Measurements from ENCODE around the gene ATE1.

ATE1 gene

GRCh38 chr10:121709675-121710073 lies 218.2 kb downstream of the ATE1 start:
- Histone ChIP-seq H2AFZ (ENCODE audit: low read depth, low read length) (no peak overlapping the region), H3K79me2 (ENCODE audit: insufficient read depth, low read length) (no peaks in the 10 kb centered on the region)

GRCh38 chr10:121708728-121709674 lies 218.8 kb downstream of the ATE1 start:
- Histone ChIP-seq H3K4me2 (ENCODE audit: insufficient read depth, low read length) (no peak overlapping the region), H3K79me2 (ENCODE audit: insufficient read depth, low read length) (no peaks in the 10 kb centered on the region), H3K4me1 (ENCODE audit: insufficient read depth, low read length) (no peaks in the 10 kb centered on the region), H3K9me3 (ENCODE audit: insufficient read depth, low read length, severe bottlenecking) (no peaks in the 10 kb centered on the region), H3K36me3 (ENCODE audit: insufficient read depth, low read length) (no peaks in the 10 kb centered on the region), H3K9ac (ENCODE audit: low read depth, low read length) (no peak overlapping the region), H3K27me3 (ENCODE audit: insufficient read depth, low read length, poor library complexity) (peaks cover 7% of the 10 kb centered on the region), H3K27ac (ENCODE audit: low read length) (no peak overlapping the region), H2AFZ (ENCODE audit: low read depth, low read length) (no peak overlapping the region), H4K20me1 (ENCODE audit: insufficient read depth, low read length) (no peaks in the 10 kb centered on the region), H3K4me3 (ENCODE audit: low read depth in 1 of 2, low read length in 2 of 2) (no peak overlapping the region)
- no peak for TF ChIP-seq EZH2 (IDR thresholded peaks at IDR 0.05; ENCODE audit: borderline replicate concordance, low read depth, low read length, severe bottlenecking)
- no peak for TF ChIP-seq CTCF (IDR thresholded peaks at IDR 0.05; ENCODE audit: borderline replicate concordance, extremely low read depth, low read length, poor library complexity, severe bottlenecking)
- no peak for ATAC-seq (ENCODE audit: insufficient read depth, low read depth)
- DNase-seq: no peak

More at GRCh38 chr10:121709675-121710073, 218.2 kb downstream of the ATE1 start:
- TF ChIP-seq CTCF (IDR thresholded peaks at IDR 0.05; ENCODE audit: borderline replicate concordance, extremely low read depth, low read length, poor library complexity, severe bottlenecking) (no peak), EZH2 (IDR thresholded peaks at IDR 0.05; ENCODE audit: borderline replicate concordance, low read depth, low read length, severe bottlenecking) (no peak)
- Histone ChIP-seq H3K9ac (ENCODE audit: low read depth, low read length) (no peak overlapping the region), H4K20me1 (ENCODE audit: insufficient read depth, low read length) (no peaks in the 10 kb centered on the region), H3K27ac (ENCODE audit: low read length) (no peak overlapping the region), H3K27me3 (ENCODE audit: insufficient read depth, low read length, poor library complexity) (peaks cover 7% of the 10 kb centered on the region), H3K36me3 (ENCODE audit: insufficient read depth, low read length) (no peaks in the 10 kb centered on the region), H3K4me1 (ENCODE audit: insufficient read depth, low read length) (no peaks in the 10 kb centered on the region), H3K9me3 (ENCODE audit: insufficient read depth, low read length, severe bottlenecking) (no peaks in the 10 kb centered on the region), H3K4me2 (ENCODE audit: insufficient read depth, low read length) (no peak overlapping the region), H3K4me3 (ENCODE audit: low read depth in 1 of 2, low read length in 2 of 2) (no peak overlapping the region)
- ATAC-seq (ENCODE audit: insufficient read depth, low read depth): no peak
- no peak for DNase-seq

- Histone ChIP-seq H3K9ac (ENCODE audit: low read depth, low read length) (no peak overlapping the region), H2AFZ (ENCODE audit: low read depth, low read length) (no peak overlapping the region), H3K4me1 (ENCODE audit: insufficient read depth, low read length) (no peaks in the 10 kb centered on the region), H3K27ac (ENCODE audit: low read length) (no peak overlapping the region), H4K20me1 (ENCODE audit: insufficient read depth, low read length) (no peaks in the 10 kb centered on the region), H3K9me3 (ENCODE audit: insufficient read depth, low read length, severe bottlenecking) (peaks cover 3% of the 10 kb centered on the region), H3K4me3 (ENCODE audit: low read depth in 1 of 2, low read length in 2 of 2) (no peak overlapping the region), H3K36me3 (ENCODE audit: insufficient read depth, low read length) (no peaks in the 10 kb centered on the region), H3K4me2 (ENCODE audit: insufficient read depth, low read length) (no peak overlapping the region), H3K27me3 (ENCODE audit: insufficient read depth, low read length, poor library complexity) (no peaks in the 10 kb centered on the region), H3K79me2 (ENCODE audit: insufficient read depth, low read length) (no peaks in the 10 kb centered on the region)
- DNase-seq (no peak), ATAC-seq (ENCODE audit: insufficient read depth, low read depth) (no peak)
- no peak for TF ChIP-seq EZH2 (IDR thresholded peaks at IDR 0.05; ENCODE audit: borderline replicate concordance, low read depth, low read length, severe bottlenecking)
- no peak for TF ChIP-seq CTCF (IDR thresholded peaks at IDR 0.05; ENCODE audit: borderline replicate concordance, extremely low read depth, low read length, poor library complexity, severe bottlenecking)
Observed at GRCh38 chr10:121702351-121703320, 225.2 kb downstream of the ATE1 start.
